Stimulated activated CD8-positive, alpha-beta memory T cell treated with anti-CD3 and anti-CD28 coated beads, Interleukin-4, amount 100 ng/mL, for 24 hours (primary cell): Measurements from ENCODE around the gene FRMD7.
"Not testable (repeated sequence)": the region's sequence is repeated elsewhere in the genome, so short reads cannot be mapped to it uniquely, and the experiment has no call there.

Experiments
- DNase-seq: peaks from one replicate; pipeline ENCODE4 v3.0.0-alpha.2; 2020; ENCODE audit warnings: low read depth

The FRMD7 gene

DNA sequence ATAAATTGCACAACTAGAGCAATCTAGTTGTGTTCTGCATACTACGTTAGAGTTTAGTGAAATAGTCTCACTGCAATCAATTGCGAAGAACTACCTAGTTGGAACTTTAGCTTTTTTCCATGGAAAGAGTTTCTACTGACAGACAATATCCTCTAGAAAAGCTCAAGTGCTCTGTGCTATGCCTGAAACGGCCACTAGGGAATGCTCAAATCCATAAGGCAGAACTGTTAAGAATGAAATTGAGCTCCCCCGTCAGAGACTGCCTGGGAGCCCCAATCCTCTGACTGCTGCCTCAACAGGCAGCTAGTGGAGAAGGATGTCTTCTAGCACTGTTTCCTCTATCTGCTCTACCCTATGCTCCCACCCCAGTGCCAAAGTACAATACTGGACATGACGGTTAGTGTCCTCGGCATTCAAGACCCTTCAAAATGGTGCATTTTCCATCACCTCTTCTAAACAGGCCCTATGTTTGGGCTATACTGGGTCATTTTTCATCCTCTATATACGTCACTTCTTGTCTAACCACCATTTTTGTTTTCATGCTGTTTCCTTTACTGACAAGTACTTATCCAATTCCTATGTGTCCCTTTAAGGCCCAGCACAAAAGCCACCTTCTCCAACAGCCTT, 35.3 kb downstream of the FRMD7 start:
- peak; percentile 7 for DNase-seq

DNA sequence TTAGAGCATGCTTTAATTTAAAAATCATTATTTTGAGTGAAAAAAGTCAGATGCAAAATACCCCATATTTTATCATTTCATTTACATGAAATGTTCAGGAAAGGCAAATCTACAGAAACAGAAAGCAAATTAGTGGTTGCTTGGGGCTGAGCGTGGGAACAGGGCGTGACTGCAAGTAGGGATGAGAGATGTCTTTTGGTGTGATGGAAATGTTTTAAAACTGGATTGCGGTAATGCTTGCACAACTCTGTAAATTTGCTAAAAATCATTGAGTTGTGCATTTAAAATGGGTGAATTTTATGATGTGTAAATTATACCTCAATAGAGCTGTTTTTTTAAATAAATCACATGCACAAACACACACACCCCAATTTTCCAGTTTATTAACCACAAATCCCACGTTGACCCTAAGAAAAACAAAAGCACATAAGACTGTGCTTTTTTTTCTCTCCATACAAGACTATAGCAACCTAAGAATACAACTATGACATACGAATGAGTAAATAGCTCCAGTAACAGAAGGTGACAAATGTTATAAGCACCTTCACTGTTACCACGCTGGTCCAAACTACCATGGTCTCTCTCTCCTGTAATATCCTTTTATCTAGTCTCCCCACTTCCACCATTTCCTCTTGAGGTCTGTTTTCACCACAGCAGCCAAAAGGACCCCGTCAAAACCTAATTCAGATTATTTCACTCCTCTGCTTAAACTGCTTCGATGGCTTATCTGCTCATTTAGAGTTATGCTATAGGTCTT, 37.2 kb downstream of the FRMD7 start:
- no peak for DNase-seq

DNA sequence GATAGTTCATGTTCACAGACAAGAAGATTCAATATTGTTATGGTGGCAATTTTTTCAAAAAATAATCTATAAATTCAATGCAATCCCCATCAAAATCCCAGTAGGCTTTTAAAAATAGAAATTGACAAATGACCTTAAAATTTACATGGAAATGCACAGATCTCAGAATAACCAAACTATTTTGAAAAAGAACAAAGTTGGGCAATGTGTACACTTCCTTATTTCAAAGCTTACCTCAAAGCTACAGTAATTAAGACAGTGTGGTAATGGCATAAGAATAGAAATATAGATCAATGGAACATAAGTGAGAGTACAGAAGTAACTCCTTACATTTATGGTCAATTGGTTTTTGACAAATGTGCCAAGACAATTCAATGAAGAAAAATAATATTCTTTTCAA, 39.0 kb downstream of the FRMD7 start:
- no peak for DNase-seq

DNA sequence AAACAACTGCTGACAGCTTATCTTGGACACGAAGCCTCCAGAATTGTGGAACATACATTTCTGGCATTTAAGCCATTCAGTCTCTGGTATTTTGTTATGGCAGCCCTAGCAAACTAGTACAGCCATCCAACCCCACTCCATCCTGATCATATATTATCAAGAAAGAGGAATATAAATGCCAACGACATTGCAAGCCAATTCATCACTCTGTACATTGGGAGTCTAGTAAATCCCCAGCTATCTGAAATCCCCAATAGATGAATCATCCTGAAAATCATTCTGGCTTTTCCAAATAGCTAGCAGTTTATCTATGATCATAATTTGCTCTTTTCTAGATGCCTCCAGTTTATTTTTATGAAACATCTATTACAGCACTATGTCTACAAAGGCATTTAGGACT, 41.1 kb downstream of the FRMD7 start:
- DNase-seq: no peak

DNA sequence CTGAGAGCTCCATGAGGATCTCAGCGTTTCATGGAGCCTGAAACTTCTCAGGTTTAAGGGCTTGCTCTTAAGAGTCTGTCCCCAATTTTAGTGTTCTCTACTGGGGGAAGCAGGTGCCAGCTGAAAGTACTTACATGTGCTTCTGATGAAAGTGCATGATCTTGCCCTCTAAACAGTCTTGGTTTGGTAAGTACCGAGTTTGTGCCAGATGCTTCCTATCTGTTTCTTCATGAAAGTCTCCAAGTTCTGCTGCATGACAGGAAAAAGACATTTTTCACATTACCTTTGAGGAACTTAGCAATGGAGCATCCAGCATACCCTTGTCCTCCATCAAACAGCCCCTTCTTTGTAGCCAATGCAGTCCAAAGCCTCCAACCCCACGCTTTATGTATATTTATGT, 42.0 kb downstream of the FRMD7 start:
- DNase-seq: no peak

DNA sequence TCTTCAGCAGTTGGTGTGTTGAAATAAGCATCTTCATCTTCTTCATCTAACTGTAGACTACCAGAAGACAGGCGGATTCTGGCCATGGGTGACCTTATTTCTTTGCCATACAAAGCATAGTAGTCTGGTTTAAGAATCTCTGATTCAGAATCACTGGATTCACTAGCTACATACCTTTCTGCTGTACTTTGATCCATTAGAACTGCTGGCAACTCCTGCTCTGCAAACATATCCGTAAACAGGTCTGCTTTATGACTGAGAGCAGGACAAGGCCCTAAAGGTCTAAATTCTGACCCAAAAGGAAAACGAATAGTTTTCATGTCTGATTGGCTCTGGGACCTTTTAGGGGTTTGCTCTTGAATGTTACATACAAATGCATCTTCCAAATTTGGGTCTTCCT, 49.9 kb downstream of the FRMD7 start:
- DNase-seq: no peak

DNA sequence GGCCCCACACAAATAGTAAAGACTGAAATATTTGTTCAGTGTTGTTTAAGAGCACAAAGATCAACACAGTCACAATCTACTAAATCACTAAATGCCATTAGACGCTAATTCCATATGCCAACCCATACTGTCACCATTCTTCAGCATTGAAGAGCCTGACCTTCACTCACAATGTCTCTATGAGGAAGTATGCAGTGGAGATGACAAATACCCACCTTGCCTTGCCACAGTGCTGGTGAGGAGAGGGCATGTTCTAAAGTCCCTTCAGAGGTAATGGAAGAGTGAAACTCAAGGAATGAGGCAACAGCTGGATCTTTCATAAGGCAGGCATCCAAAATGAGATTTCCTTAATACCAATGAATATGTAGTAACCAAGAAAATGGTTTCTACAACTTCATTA, 50.4 kb downstream of the FRMD7 start:
- DNase-seq: no peak

DNA sequence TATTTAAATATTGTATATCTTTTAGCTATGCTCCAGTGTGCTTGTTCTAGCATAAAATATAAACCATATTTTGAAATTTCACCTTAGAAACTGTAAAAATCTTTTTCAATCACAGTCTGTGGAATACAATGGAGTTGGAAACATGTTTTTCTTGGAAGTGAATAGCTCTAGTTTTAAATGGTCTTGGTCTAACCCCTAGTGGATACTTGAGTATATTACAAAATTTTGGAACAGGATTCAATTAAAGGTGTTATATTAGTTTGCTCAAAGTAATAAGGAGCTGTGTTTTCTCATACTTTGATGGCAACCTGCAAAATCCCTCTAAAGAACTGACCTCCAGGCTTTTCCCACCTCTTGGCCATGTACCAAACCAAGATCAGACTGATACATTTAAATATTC, 56.6 kb downstream of the FRMD7 start:
- no peak for DNase-seq

DNA sequence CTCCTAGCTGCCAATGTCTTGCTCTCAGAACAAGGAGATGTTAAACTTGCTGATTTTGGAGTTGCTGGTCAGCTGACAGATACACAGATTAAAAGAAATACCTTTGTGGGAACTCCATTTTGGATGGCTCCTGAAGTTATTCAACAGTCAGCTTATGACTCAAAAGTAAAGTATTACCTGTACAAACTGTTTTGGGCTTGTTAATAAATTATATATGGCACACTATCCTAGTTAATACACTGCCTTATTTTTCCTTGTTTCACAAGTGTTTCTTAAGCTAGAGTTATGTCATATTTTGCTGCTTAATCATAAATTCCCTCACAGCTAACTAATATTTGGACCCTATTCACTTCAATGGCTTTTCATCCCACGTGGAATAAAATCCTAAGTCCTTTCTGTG, 59.4 kb downstream of the FRMD7 start:
- DNase-seq: no peak

DNA sequence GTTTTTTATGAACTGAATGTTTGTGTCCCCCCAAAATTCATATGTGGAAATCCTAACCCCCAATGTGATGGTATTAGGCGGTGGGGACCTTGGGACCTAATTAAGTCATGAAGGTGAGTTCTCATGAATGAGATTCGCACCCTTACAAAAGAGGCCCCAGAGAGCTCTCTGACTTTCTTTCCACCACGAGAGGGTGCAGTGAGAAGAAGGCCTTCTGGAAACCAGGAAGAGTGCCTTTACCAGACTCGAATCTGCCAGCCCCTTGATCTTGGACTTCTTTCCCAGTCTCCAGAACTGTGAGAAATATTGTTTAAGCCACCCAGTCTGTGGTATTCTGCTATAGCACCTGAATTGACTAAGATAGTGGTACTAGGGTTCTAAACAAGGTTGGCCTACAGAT, 64.0 kb downstream of the FRMD7 start:
- no peak for DNase-seq

DNA sequence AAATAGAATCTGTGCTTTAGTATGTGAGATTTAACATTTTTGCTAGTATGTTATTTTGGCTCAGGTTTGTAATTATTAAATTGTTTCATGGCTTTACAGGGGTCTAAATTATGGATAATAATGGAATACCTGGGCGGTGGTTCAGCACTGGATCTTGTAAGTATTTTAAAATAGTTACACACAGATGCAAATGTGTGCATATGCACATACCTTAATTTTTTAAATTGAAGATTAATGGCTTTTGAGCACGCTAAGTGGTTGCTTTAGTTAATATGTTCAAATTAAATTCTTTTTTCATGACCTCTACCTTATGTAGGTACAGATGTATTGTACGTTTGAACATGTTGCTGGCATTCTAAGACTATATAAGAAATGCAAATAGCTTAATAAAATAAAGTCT, 64.5 kb downstream of the FRMD7 start:
- DNase-seq: no peak

DNA sequence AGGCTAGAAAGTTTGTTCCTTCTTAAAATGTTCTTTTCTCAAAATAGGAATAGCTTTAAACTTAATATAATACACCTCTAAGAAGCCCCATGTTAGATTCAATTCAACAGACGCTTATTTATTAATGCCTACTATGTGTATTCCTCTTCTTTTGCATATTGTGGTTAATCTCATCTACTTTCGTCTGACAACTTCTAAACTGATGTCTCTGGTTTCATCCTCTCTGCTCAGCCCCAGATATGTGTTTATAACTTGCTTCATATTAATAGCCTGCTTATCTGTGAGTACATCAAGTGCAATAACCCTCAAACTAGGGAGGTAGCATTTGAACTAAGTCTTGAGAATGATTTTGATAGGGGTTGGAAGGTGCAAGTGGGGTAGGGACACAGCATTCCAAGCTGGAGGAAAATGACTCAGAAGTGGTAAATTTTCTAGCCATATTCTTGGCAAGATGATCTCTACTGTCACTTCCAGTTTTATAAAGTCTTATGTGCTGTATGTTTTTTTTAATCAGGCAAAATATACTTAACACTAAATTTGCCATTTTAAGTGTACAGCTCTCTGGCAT, 67.8 kb downstream of the FRMD7 start:
- no peak for DNase-seq

DNA sequence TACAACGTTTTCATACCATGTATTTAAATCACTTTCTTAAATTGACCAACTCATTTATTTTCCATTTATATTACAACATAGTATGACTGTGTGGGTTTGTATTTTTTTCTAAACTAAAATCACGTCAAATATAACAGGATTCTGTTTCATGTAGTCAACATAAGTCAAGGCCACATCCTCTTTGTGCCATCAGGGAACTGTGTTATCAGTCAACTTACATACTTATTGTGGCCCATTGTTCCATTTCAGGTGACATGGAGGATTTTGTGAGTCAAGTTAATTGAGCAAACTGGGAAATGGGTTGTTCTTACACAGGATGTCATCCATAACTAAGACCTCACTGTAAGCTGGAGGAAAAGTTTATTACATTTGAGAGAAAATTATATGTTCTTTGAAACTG, 68.8 kb downstream of the FRMD7 start:
- no peak for DNase-seq

DNA sequence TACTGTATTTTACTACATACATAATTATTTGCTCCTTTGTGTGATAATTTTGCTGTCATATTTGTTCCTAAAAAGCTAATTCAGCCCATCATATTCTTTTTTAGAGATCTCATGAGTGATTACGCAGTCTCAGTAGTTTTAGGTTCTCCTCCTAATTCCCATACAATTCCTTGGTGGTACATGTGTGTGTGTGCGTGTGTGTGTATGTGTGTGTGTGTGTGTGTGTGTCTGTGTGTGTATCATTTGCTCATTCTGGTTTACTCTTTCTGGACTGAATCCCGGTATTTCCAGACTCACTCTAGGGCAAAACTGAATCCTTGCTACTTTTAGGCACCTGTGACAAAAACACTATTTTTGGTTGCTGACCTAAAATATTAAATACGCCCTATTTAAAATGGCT, 69.8 kb downstream of the FRMD7 start:
- no peak for DNase-seq

DNA sequence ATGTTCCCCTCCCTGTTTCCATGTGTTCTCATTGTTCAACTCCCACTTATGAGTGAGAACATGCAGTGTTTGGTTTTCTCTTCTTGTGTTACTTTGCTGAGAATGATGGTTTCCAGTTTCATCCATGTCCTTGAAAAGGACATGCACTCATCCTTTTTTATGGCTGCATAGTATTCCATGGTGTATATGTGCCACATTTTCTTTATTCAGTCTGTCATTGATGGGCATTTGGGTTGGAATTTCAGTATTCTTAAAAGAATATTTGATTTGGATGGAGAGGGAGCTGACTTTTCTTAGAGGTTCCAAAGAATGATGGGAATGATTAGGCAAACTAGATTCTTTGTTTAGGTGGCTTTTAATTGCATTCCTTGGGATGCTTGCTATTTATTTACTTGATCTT, 76.0 kb downstream of the FRMD7 start:
- not testable (repeated sequence) for DNase-seq

DNA sequence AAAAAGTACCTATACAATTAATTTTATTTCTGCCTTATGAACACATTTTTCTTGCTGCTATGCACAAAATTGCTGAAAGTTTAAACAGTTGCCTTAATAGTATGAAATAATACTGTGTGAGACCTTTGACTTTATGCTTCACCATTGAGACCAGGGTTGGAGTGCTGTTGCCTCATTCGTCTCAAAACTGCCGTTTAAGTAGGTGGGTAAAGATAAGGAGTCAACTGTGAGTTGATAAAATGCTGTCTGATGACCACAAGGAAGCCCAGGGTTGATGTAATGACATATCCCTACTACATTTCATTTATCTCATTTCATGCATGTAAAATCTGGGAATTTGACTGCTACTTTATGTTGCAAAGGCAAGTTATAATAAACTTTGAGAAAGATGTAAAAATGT, 81.3 kb downstream of the FRMD7 start:
- DNase-seq: no peak

DNA sequence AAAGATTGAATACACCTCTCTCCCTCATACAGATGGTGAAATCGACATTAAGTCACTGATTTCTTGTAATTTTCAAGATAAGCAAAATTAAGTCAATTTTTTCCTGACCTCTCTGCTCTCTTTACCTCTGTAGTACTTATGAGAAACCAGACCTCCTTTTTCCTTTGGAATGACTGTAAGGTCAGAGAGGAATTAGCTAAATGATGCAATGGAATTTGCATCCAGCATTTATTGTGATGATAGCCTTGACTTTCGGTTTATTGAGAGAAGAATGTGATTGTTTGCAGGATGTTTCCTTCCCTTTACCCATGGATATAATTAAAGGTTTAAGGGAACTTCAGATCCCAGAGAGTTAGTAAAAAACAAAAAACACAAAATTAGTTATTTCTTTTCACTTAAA, 82.4 kb downstream of the FRMD7 start:
- no peak for DNase-seq

DNA sequence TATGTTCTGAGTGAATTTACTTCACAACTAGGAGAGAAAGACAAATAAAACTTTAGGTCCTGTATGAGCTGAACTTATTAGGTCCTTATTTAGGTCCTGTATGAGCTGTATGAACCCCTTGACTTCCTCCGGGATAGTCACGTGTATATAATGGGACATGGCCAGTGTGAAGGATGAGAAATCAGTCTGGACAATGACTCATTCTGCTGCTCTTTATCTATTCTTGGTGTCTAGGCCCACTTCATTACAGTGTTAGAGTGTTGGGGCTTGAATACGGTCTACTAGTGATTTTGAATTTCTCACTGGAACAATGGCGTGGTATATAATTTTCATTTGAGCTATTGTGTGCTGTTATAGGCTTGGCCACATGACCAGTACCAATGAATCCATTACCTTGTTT, 82.9 kb downstream of the FRMD7 start:
- DNase-seq: no peak

DNA sequence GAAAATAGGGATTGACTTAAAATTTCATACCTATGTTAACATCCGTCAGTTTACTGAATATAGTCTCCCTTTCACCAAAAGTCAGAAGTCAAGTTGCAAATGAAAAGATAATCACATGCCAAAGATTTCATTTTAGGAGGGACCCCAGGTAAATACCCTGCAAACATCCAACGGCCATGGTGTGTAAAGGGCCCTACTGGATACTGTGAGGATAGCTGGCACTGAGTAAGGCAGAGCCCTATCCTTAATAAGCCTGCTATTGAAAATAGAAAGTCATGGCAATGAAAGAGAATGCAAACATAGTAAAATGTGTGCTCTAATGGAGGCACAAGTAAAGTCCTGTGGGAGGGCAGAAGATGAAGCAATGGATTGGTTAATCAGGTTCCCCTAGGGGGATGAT, 83.8 kb downstream of the FRMD7 start:
- DNase-seq: no peak

DNA sequence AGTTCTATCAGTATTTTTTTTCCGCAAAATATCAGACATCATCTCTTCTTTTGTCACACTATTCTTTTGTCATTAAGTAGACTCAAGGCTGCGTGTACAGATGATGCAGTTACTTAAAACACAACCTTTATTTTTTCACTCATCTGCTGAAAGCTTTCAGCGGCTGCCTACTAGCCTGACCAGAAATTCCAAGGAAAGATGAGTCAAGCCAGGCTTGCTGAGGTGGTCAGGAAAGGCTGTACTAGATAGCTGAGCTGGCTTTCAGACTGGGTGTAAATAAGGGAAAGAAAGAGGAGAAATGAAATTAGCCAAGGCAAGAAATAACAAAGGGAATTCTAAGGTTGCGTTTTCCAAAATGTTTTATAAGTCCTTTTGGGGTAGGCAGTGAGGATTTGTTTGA, 86.8 kb downstream of the FRMD7 start:
- DNase-seq: no peak

DNA sequence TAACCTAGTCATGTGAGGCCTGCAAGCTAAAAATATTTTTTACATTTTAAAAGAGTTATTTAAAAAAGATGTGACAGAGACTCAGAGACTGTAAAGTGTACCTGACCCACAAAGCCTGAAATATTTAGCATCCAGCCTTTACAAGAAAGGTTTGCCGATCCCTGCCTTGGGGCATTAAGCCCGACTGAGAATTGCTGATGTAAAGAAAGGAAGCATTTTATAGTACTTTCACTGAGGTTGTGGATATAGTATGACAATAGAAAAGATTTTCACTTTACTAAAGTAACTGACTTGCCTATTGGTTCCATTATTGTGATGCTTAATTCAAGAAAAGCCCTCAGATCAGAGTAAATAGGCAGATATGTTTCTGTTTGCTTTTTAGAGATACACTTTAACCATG, 87.8 kb downstream of the FRMD7 start:
- DNase-seq: no peak

DNA sequence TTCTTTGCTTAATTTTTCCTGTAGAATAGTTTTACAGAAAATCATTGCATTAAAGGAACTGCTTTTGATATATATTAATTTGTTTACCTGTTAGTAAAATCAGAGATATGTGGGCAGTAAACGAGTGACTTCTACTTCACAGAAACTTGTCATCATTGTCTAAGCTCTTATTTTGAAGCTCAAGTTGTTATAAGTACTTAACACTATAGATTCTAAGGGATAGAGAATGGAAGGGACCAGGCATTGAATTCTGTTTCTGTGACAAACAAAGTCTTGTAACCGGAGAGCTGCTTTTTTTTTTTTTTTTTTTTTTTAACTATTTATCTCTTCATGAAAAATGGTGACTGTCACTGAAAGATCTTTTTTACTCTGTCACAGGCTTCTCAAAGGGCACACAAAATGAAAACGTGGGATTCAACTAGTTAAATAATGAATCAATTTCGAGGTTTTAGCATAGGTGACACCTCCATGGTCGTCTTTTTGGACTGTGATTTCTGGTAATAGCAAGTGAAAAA, 90.3 kb downstream of the FRMD7 start:
- DNase-seq: no peak

DNA sequence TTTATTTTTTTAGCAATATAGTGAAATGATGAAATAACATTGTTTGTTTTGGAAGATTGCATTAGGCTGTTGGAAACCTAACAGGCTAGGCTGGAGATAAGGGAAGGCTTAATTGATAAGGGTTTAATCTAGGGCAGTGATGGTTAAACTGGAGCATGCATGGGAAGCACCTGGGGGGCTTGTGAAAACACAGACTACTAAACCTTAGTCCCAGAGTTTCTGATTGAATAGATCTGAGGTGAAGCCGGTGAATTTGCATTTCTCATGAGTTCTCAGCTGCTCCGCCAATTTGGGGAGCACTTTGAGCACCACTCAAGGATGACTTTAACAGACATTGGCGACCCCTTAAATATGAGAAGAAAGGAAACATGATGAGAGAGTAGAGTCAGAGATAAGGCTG, 93.2 kb downstream of the FRMD7 start:
- no peak for DNase-seq

DNA sequence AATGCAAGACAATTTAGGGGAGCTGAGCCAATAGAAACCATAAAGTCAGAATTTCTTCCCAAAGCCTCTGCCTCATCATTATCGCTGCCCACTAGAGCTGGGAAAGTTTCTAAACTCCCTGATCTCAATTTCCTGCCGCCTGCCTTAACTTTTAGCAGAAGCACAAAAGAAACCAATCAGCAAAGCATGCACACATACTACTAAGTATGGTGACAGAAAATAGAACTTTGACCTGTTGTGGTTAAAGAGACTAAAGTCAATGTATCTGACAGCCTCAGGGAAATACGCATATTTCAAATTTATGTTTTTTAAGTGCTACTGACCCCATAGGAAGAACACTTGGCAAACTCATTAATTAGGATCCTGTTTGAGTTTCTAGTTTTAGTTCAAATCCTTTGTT, 94.7 kb downstream of the FRMD7 start:
- DNase-seq: no peak
